Activated CD8-positive, alpha-beta memory T cell treated with anti-CD3 and anti-CD28 coated beads for 36 hours (primary cell): ENCODE results near the gene TARDBP. TPM values are rescaled to one million over a fixed set of nuclear protein-coding genes. Genes with fewer than 3 reads are reported as not detected.

Experiments
- CTCF ChIA-PET: fragments of 350-600 bp; sonication (Branson Sonifier 250); formaldehyde crosslinking; loops from one replicate; lab custom pipeline; 2021; ENCODE audit warnings: antibody characterized with exemption; lab: Charles Lee
- POLR2A ChIA-PET: fragments of 350-600 bp; sonication (Branson Sonifier 250); formaldehyde crosslinking; loops from one replicate; lab custom pipeline; 2021; ENCODE audit warnings: antibody characterized with exemption; lab: Charles Lee
- total RNA-seq, 2 experiments: library from RNA; stranded (reverse); gene quantifications; one replicate each; pipeline ENCODE4 v1.2.3, GENCODE V29; 2021

The TARDBP gene
- 100 to 1,000 TPM; 203 to 212 TPM for total RNA-seq

DNA sequence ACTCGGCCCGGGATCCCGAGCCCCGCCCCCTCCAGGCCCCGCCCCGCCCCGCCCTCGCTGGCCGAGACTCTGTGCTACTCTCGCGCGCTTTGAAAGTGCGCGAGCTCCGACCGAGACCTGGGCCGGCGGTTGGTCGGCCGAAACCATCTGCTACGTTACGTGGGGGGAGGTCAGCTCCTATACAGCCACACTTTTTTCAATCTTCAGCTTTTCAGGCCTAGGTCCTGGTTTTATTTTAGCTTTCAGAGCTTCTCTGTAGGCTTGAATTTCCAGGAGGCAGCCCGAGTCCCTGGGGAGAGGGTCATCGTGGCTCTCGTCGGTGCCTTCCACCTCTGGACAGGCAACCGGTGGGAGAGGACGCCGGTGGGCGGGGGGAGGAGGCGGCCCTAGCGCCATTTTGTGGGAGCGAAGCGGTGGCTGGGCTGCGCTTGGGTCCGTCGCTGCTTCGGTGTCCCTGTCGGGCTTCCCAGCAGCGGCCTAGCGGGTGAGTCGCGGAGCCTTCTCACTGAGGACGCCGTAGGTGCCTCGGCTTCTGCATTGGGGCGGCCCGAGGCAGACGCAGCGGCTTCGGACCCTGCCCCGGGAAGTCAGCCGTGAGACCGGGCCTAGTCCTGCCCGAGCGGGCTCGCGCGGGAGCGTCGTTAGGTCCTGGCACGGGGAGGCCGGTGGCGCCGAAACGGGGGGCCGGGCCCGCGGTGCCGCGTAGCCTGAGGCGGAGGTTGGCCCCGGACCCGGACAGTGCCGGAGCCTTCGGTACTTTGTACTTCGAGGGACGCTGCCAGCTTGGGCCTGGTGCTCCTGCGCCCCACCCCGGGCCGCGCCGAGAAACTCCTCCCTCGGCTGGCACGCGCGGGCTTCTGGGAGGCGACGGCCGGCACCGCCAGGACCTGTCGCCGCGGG lies at the start of gene TARDBP:
TSS of gene TARDBP (plus strand) at position 395 of the 900 bp plus-strand sequence. CDS start 1,074 bp downstream, outside the sequence.
- ChIA-PET POLR2A (interaction anchor here (0.6 to 0.9 kb wide), 7 partner anchors 15 to 261 kb away, joined by 3 to 5 read pairs (median 3); partner anchors contain the start of gene EXOSC10), CTCF (interaction anchor here (0.6 to 0.7 kb wide), 2 partner anchors 78 to 114 kb away, joined by 3 to 5 read pairs; no protein-coding TSS in a partner anchor)

DNA sequence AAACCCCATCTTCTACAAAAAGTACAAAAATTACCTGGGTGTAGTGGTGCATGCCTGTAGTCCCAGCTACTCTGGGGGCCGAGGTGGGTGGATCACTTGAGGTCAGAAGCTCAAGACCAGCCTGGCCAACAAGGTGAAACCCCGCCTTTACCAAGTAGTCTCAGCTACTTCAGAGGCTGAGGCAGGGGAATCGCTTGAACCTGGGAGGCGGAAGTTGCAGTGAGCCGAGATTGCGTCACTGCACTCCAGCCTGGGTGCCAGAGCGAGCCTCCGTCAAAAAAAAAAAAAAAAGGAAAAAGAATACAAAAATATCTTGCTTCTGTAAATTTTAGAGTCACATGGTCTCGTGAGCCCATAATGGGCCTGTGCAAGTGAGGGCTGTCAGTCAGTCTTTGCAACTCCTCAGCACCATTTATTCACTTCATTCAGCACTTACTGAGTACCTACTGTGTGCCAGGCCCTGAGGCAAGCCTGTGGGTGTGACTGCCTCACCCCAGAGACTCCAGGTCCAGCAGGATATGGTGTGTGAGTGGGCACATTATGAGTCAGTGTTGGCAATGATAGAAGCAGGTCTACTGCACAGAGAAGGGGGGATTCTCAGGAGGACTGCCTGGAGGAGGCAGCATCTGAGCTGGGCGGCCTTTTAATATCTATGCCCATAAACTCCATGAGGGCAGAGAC lies 46.8 kb upstream of the TARDBP start:
- ChIA-PET CTCF (interaction anchor here (0.7 kb wide), 2 partner anchors 94 to 96 kb away, joined by 3 read pairs; no protein-coding TSS in a partner anchor), POLR2A (interaction anchor here (0.7 kb wide), 2 partner anchors 48 to 452 kb away, joined by 3 to 7 read pairs; no protein-coding TSS in a partner anchor)

DNA sequence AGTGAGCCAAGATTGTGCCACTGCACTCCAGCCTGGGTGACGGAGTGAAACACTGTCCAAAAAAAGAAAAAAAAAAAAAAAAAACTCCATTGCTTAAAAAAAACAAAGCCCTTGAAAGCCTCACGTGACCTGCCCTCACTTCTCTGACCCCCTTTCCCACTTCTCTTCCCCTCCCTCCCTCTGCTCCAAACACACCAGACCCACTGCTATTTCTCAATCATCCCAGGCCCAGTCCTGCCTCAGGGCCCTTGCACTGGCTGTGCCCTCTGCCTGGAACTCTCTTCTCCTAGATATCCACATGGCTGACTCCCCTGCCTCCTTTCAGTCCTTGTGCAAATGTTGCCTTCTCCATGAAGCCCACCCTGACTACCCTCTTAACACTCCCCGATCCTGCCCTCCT lies 45.4 kb upstream of the TARDBP start:
- ChIA-PET CTCF (no interaction called here), POLR2A (no interaction called here)

DNA sequence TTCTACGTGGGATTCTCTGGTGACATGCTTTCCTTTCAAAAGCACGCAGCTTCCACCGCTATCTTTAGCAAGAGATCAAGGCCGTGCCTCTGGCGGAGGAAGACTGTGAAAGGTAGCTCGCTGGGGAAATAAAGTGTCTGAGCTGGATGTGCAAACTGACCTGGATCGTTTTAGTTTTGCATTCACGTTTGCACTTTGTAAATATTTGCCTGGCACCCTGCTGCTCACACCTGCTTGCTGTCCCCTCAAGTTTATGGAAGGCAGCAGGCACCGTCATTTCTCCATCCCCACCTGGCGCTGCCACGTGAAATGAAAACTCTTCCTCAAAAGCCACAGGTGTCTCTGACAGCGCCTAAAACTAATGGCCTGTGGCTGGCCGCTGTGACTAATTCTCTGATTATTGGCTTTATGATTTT lies 44.0 kb upstream of the TARDBP start:
- ChIA-PET CTCF (interaction anchor here (0.6 to 1.4 kb wide), 2 partner anchors 17 to 141 kb away, joined by 3 read pairs; no protein-coding TSS in a partner anchor), POLR2A (no interaction called here)

DNA sequence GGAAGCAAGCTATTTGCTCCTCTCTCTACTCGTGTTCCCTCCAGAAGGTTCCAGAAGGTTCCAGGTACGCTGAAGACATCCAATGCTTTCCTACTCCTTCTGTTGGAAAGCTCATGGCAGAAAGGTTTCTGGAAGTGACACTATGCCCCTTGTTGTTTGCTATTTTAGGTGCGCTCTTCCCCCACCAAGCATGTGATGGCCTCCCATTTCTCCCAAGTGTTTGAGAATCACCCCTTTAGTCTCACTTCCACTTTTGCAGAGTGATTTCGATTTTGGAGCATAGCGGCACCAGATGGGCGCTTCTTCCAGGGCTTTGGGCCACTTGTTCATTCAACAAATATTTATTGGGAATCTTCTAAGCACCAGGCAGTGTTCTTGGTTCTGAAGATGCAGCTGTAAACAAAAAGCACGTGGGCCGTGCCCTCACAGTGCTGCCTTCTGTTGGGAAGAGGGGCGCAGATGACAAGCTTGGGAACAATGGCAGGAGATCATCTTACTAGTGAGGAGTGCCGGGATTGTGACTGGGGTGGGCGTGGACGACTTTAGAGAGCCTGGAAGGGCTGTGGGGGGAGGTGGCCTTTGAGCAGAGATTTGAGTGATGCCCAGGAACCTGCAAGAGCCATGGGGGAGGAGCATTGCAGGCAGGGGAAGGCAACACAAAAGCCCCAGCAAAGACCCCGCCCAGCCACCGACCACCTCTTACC lies 43.0 kb upstream of the TARDBP start:
- ChIA-PET CTCF (interaction anchor here (1.4 kb wide), 1 partner anchor 16 kb away, joined by 3 read pairs; no protein-coding TSS in a partner anchor), POLR2A (no interaction called here)

DNA sequence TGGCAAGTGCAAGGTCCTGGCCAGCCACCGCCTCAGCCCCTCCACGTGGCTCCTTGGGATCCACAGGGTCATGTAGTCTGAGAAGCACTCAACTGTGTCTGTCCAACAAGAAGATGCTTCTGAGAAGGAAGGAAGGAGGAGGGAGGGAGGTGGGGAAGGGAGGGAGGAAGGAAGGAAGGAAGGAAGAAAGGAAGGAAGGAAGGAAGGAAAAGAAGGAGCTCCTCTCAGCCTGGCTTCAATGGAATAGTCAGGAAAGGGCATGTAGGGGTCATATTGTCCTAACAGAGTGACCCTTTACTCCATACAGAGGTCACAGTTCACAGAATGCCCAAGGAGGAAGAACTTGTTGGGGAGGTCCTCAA lies 42.5 kb upstream of the TARDBP start:
- ChIA-PET POLR2A (no interaction called here), CTCF (no interaction called here)

DNA sequence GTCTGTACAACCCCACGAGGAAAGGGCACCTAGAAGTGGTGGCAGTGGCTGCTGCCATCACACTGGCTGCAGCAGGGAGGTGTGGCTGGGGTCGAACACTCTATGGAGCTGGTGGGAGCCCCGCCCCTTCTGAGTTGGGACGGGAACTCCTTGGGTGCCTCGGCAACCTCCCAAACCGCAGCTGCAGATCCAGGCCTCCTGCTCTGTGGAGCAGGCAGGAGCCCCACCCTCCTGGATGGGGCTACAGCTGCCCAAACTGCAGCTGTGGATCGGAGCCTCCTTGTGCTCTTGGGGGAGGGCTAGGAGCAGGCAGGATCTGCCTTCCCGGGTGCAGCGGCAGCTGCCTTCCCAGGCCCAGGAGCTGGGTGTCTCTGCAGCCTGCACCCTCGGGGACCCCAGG lies 38.9 kb upstream of the TARDBP start:
- POLR2A ChIA-PET: interaction anchor here (0.6 kb wide), 1 partner anchor 295 kb away, joined by 7 read pairs; no protein-coding TSS in a partner anchor
- CTCF ChIA-PET: no interaction called here

DNA sequence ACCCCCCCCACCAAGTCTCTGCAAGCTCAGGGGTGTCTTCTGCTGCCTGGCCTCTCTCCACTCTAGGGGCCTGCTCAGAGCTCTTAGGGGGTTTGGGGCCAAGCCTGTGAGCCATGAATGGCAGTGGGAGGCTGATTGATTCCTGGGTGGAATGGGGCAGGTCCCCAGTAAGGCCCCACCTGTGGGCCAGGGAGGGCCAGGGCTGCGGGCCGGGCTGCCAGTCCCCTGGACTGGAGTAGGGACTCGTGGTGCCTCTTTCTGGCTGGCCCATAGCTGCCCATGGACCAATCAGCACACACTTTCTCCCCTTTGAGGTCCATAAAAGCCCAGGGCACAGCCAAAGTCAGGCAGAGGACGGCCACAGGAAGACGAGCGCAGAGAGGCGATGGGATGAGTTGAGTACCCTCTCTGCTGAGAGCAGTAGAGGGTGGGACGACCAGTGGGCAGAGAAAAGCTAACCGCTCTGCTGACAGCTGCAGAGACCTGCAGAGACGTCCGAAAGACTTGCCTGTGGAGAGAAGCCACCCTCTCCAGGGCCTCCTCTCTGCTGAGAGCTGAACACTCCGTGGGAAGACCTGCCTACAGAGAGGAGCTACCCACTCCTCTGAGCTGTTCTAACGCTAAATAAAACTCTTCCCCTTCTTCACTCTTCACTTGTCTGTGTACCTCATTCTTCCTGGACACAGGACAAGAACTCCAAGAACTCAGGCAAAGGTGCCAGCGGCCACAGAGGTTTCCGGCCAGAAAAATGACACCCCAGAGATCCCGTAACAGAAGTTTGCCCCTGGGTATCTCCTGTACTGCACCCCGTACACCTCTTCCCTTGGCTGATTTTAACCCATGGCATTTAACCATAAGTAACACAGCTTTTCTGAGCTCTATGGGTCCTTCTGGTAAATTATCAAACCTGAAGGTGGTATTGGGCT lies 38.2 kb upstream of the TARDBP start:
- POLR2A ChIA-PET: interaction anchor here (0.6 kb wide), 1 partner anchor 295 kb away, joined by 7 read pairs; no protein-coding TSS in a partner anchor
- CTCF ChIA-PET: no interaction called here

DNA sequence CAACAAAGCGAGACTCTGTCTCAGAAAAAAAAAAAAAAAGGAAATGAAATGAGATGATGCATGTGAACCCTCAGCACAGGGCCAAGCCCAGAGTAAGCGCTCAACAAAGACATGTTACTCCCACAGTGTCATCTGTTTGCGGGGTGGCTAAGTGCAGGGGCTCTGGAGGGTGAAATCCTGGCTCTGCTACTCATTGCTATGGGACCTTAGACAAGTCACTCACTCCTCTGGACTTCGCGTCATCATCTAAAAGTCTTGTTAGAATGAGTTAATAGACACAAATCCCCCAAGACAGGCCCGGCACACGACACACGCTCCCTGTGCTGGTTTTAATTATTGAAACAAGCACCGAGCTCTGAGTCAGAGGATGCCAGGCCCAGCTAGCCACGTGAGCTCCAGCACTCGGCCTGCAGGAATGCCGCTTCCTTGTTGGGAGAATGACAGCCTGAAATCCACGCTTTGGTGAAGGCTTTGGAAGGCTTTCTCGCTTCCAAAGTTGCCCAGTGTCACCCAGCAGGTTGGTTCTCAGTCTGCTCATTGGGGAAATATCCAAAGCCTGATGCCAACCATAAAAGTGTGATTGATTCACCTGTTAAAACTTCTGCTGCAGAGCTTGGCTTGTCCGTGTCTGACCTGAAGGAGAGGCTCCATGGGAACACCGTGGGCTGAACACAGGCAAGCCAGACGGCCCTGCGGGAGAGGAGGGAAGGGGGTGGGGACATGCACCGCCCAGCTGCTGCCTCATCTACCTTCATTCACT lies 36.7 kb upstream of the TARDBP start:
- CTCF ChIA-PET: no interaction called here
- POLR2A ChIA-PET: no interaction called here

DNA sequence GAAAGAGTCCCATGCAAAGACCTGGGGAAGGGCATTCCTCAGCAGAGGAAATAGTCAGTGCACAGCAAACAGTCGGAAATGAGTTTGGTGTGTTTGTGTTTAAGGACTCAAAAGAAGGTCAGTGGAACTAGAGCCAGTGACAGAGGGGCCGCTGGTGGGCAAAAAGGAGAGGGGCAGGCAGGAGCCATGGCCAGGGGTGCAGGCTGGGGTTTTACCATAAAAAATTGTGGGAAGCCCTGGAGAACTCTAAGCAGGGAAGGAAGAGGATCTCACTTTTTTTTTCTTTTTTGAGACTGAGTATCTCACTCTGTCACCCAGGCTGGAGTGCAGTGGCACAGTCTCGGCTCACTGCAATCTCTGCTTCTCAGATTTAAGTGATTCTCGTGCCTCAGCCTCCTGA lies 33.7 kb upstream of the TARDBP start:
- CTCF ChIA-PET: no interaction called here
- POLR2A ChIA-PET: no interaction called here

DNA sequence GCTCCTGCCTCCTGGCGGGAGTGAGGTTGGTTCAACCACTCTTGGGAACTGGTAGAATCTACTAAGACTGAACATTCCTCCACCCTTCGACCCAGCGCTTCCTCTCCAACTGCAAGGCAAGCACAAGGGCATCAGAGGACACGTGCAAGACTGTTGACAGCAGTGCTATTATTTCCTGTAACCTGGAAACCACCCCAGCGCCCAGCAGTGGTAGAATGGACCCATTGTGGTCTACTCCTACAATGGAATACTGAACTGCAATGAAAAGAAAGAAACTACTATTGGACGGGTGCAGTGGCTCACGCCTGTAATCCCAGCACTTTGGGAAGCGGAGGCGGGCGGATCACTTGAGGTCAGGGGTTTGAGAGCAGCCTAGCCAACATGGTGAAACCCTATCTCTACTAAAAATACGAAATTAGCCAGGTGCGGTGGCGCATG lies 33.0 kb upstream of the TARDBP start:
- POLR2A ChIA-PET: no interaction called here
- CTCF ChIA-PET: interaction anchor here (1.0 kb wide), 1 partner anchor 8 kb away, joined by 3 read pairs; no protein-coding TSS in a partner anchor

DNA sequence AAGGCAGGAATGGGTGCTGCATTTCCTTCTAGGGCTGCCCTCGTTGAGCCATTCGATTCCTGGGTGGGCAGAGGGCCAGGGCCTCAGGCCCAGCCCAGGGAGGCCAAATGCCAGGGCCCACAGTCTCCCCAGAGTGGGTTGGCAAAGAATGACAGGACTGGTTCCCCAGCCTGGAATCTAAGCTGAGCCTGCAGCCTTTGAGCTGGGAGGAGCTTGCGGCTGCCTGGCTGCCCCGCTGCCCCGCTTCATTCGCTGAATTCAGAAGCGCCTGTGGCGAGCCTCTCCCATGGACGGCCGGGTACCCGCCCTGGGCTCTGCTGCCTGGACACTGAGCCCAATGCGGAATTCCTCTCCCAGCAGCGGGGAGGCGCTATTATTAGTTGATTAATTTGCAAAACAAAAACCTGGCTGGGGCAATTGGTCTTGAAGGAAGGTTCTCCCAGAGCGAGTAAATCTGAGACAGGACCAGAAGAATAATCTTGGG lies 32.3 kb upstream of the TARDBP start:
- ChIA-PET POLR2A (no interaction called here), CTCF (interaction anchor here (1.0 kb wide), 1 partner anchor 9 kb away, joined by 3 read pairs; no protein-coding TSS in a partner anchor)

DNA sequence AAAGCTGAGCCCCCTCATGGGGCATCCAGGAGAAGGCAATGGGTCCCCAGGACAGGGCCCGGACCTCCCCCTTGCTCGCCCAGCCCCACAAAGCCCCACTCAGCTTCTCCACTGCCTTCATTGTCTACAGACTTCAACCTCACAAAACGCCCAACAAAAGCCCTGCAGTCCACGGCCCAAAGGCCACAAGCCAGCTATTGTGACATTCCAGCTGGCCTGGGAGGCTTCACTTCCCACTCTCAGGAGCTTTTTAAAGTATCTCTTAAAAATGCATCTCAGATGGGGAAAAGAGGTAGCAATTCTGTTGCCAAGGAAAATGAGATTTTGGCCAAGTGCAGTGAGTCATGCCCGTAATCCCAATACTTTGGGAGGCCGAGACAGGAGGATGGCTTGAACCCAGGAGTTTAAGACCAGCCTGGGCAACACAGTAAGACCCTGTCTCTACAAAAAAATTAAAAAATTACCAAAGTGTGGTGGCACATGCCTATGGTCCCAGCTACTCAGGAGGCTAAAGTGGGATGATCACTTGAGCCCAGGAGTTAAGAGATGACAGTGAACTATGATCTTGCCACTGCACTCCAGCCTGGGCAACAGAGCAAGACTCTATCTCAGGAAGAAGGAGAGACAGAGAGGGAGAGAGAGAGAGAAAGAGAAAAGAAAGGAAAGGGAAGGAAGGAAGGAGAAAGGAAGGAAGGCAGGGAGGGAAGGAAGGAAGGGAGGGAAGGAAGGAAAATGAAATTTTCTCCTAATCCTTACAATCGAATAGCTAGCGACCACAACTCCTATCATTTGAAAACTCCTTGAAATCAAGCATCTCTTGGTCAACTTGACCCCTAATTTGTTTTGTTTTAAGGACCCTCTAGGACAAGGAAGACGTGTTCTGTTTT lies 31.4 kb upstream of the TARDBP start:
- CTCF ChIA-PET: no interaction called here
- POLR2A ChIA-PET: no interaction called here

DNA sequence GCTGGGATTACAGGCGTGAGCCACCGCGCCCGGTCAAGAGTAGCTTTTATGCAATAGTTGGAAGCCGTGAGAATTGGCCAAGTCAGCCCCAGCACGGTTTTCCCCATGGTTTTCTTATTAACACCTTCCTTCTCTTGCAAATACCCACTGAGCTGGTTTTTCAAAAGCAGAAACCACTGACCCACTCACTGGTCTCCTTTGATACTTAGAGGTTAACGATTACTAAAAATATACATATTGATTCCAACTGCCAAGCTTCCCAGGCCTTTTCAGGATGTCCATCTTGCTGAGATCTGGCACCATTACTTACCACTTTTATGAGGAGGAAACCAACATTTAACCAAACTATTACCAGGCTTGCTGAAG lies 25.9 kb upstream of the TARDBP start:
- CTCF ChIA-PET: interaction anchor here (0.7 kb wide), 1 partner anchor 210 kb away, joined by 3 read pairs; no protein-coding TSS in a partner anchor
- POLR2A ChIA-PET: interaction anchor here (0.7 to 1.5 kb wide), 2 partner anchors 17 to 27 kb away, joined by 5 to 6 read pairs; no protein-coding TSS in a partner anchor

DNA sequence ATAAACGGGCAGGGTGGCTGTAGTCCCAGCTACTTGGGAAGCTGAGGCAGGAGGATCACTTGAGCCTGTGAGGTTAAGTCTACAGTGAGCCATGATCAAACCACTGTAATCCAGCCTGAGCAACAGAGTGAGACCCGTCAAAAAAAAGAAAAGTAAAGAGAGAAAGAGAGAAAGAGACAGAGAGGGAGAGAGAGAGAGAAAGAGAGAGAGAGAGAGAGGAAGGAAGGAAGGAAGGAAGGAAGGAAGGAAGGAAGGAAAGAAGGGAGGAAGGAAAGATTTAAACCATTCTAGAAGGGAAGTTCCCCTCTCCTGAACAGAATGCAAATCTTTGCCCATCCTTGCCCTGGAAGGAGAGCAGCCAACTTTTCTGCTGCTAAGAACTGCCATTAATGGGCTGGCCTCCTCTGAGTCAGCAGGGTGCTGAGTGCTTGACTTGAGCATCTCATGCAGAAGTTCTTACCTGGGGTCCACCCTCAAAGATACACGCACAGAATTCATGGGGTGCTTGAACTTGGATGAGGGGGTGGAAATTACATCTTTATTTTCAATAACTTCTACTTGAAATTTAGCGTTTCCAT lies 24.5 kb upstream of the TARDBP start:
- ChIA-PET CTCF (no interaction called here), POLR2A (no interaction called here)

DNA sequence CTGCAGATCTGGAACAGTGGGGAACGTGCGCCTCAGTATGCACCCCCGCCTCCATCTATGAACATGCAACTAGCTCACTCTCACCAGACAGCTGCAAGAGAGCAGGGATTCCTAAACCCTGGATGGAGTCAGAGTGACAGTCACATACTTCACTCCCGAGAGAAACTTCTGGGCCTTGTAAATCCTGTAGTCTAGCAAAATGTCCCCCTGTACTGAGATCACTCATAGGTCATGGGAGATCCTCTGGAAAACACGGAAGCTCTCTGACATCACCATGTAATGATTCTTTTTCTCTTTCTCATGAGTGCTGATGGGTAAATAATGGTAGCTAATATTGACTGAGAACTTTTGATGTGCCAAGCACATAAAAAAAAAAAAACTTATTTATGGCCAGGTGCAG lies 23.4 kb upstream of the TARDBP start:
- CTCF ChIA-PET: no interaction called here
- POLR2A ChIA-PET: no interaction called here
